ENCODE measurements around the gene GLI1.

GLI1 gene

DNA sequence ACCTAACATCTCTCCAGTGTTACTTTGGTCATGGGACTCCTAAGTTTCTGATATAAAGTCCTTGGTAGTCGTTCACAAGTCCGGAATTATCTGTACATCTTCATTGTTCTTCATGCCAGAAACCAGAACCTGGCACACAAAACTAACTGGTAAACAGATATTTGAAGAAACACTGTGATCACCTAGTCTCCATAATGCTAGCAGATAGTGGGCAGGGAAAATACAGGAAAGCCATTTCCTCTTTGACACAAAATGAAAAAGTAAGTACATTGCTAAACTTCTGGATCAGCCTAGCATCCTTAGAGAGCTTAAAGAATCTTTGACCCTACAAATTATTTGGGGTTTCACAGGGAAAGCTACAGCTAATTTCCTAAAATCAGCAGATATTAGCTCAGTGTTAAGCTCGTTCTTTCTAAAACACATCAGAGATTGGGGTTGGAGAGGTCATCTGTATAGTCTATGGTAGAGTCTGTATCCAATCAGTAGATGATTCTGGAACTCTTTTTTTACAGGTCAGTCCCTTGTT lies 55.9 kb downstream of the GLI1 start:
- no peaks in the 10 kb centered on the region for H4K20me1 ChIP-seq (ENCODE audit: insufficient read depth, low read length)
- H3K36me3 ChIP-seq (ENCODE audit: insufficient read depth, low read length), result peaks cover 85% of the 10 kb centered on the region

DNA sequence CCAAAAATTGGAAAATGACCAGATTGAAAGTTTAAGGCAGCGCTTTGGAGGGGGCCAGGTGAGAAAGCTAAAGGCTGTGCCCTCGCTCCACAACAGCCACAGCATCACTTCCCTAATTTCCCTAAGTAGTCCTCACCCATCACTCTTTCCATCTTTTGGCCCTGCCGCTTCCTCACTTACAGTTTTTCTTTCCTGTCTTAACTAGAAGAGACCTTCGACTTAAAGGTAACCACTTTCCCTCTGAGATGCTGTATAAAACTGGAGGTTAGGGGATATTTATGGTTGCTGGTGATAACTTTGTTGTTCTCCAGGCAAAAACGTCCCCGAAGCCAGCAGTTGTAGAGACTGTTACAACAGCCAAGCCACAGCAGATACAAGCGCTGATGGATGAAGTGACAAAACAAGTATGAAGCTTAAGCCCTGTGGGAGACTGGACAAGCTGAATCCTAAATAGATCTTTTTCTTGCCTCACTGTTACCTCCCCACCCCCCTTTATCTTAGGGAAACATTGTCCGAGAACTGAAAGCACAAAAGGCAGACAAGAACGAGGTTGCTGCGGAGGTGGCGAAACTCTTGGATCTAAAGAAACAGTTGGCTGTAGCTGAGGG lies 56.5 kb downstream of the GLI1 start:
- Histone ChIP-seq H3K27ac (ENCODE audit: low read depth, low read length, poor library complexity, severe bottlenecking) (no peak overlapping the region), H3F3A (ENCODE audit: insufficient read depth, low read length) (0 out of 2 replicates have a peak, but pooled peaks cover 3% of the 10 kb centered on the region), H3K79me2 (ENCODE audit: insufficient read depth, low read length) (peaks cover 11% of the 10 kb centered on the region), H3K4me3 (ENCODE audit: low read depth, low read length, poor library complexity, severe bottlenecking) (no peak overlapping the region), H3K9ac (ENCODE audit: low read length) (no peak overlapping the region), H3K4me2 (ENCODE audit: low read length) (no peak overlapping the region), H3K27me3 (ENCODE audit: insufficient read depth, low read length) (no peaks in the 10 kb centered on the region), H3K9me2 (ENCODE audit: low read depth, low read length) (no peaks in the 10 kb centered on the region), H3K9me3 (ENCODE audit: low read length) (no peaks in the 10 kb centered on the region), H2AFZ (ENCODE audit: low read length) (no peak overlapping the region), H3K36me3 (ENCODE audit: insufficient read depth, low read length) (peaks cover 82% of the 10 kb centered on the region), H3K4me1 (ENCODE audit: insufficient read depth, low read length, severe bottlenecking) (peaks cover 20% of the 10 kb centered on the region), H4K20me1 (ENCODE audit: insufficient read depth, low read length) (no peaks in the 10 kb centered on the region)
- TF ChIP-seq, protein P1, sequence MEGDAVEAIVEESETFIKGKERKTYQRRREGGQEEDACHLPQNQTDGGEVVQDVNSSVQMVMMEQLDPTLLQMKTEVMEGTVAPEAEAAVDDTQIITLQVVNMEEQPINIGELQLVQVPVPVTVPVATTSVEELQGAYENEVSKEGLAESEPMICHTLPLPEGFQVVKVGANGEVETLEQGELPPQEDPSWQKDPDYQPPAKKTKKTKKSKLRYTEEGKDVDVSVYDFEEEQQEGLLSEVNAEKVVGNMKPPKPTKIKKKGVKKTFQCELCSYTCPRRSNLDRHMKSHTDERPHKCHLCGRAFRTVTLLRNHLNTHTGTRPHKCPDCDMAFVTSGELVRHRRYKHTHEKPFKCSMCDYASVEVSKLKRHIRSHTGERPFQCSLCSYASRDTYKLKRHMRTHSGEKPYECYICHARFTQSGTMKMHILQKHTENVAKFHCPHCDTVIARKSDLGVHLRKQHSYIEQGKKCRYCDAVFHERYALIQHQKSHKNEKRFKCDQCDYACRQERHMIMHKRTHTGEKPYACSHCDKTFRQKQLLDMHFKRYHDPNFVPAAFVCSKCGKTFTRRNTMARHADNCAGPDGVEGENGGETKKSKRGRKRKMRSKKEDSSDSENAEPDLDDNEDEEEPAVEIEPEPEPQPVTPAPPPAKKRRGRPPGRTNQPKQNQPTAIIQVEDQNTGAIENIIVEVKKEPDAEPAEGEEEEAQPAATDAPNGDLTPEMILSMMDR (IDR thresholded peaks at IDR 0.05; ENCODE audit: low read length), result no peak
- TF ChIP-seq EZH2 (IDR thresholded peaks at IDR 0.05; ENCODE audit: borderline replicate concordance, low read length), result no peak

More for the DNA sequence above, 55.9 kb downstream of the GLI1 start:
- peaks cover 16% of the 10 kb centered on the region for H3K4me1 ChIP-seq (ENCODE audit: insufficient read depth, low read length, severe bottlenecking)
- no peak for TF ChIP-seq EZH2 (IDR thresholded peaks at IDR 0.05; ENCODE audit: borderline replicate concordance, low read length)
- TF ChIP-seq, protein P1 (IDR thresholded peaks at IDR 0.05; ENCODE audit: low read length), result no peak
- no peak overlapping the region for H2AFZ ChIP-seq (ENCODE audit: low read length)
- no peak overlapping the region for H3K27ac ChIP-seq (ENCODE audit: low read depth, low read length, poor library complexity, severe bottlenecking)
- H3K9me2 ChIP-seq (ENCODE audit: low read depth, low read length), result no peaks in the 10 kb centered on the region
- H3K79me2 ChIP-seq (ENCODE audit: insufficient read depth, low read length), result peaks cover 11% of the 10 kb centered on the region
- no peak overlapping the region for H3K4me2 ChIP-seq (ENCODE audit: low read length)
- no peaks in the 10 kb centered on the region for H3K27me3 ChIP-seq (ENCODE audit: insufficient read depth, low read length)
- 0 out of 2 replicates have a peak, but pooled peaks cover 3% of the 10 kb centered on the region for H3F3A ChIP-seq (ENCODE audit: insufficient read depth, low read length)
- no peak overlapping the region for H3K4me3 ChIP-seq (ENCODE audit: low read depth, low read length, poor library complexity, severe bottlenecking)
- no peaks in the 10 kb centered on the region for H3K9me3 ChIP-seq (ENCODE audit: low read length)
- no peak overlapping the region for H3K9ac ChIP-seq (ENCODE audit: low read length)

DNA sequence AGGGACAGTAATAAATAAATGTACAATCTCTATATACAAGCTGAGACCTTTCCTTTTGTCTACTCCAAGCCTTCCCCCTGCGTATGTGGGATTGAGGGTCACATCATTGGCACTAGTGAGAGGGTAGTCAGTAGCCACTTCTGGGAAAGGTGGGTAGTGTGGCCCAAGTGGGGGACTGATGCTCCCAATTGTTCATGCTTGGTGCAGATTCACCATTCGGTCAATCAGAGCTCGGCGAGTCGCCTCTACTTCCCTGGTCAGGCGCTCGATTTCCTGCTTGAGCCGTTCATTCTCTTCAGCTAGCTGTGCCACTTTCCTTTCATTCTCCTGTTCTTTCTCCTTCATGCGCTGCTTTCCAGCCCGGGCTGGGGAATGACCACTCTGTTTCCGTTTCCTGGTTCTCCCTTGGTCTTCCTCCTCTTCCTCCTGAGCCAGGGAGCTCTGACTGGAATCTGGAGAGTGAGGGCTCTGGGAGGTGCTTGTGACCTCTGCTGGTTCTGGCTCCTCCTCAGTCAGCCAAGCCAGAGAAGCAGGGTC lies 57.1 kb downstream of the GLI1 start:
- TF ChIP-seq EZH2 (IDR thresholded peaks at IDR 0.05; ENCODE audit: borderline replicate concordance, low read length), result no peak
- TF ChIP-seq, protein P1 (IDR thresholded peaks at IDR 0.05; ENCODE audit: low read length), result no peak
- Histone ChIP-seq H3K4me2 (ENCODE audit: low read length) (no peak overlapping the region), H3K9me3 (ENCODE audit: low read length) (no peaks in the 10 kb centered on the region), H3K36me3 (ENCODE audit: insufficient read depth, low read length) (peaks cover 76% of the 10 kb centered on the region), H3K27me3 (ENCODE audit: insufficient read depth, low read length) (no peaks in the 10 kb centered on the region), H2AFZ (ENCODE audit: low read length) (no peak overlapping the region), H3K4me1 (ENCODE audit: insufficient read depth, low read length, severe bottlenecking) (peaks cover 26% of the 10 kb centered on the region), H3K9me2 (ENCODE audit: low read depth, low read length) (no peaks in the 10 kb centered on the region), H4K20me1 (ENCODE audit: insufficient read depth, low read length) (no peaks in the 10 kb centered on the region), H3K9ac (ENCODE audit: low read length) (no peak overlapping the region), H3K79me2 (ENCODE audit: insufficient read depth, low read length) (peaks cover 11% of the 10 kb centered on the region), H3K4me3 (ENCODE audit: low read depth, low read length, poor library complexity, severe bottlenecking) (no peak overlapping the region), H3K27ac (ENCODE audit: low read depth, low read length, poor library complexity, severe bottlenecking) (no peak overlapping the region), H3F3A (ENCODE audit: insufficient read depth, low read length) (0 out of 2 replicates have a peak, but pooled peaks cover 4% of the 10 kb centered on the region)
